K562 (cell line): Measurements from ENCODE around the gene DHCR7. TPM values are rescaled to one million over a fixed set of nuclear protein-coding genes. Genes with fewer than 3 reads are reported as not detected.

Experiments used
- ATAC-seq: fragments of 200-7000 bp; cut with Tn5 transposase; 3 replicates; pipeline ENCODE4 v1.9.1; 2020; ENCODE audit warnings: moderate library complexity
- BruUV-seq: library from RNA; stranded (reverse); fragments of 400-500 nt; replicated peaks from 2 replicates; lab custom pipeline; 2021; lab: Mats Ljungman, UMichigan
- CTCF ChIA-PET: fragments of 300-600 bp; formaldehyde crosslinking; extraction: SDS; loops from one replicate; lab custom pipeline; 2021; ENCODE audit warnings: low intra/inter-chr PET ratio; lab: Yijun Ruan, JAX
- POLR2A ChIA-PET: fragments of 300-600, 350-650 bp; sonication (Branson Sonifier 250); formaldehyde crosslinking; extraction: SDS; loops from one replicate; lab custom pipeline; 2021; ENCODE audit warnings: antibody characterized with exemption, inconsistent platforms; lab: Yijun Ruan, JAX
- DNase-seq, 4 experiments: peaks; one replicate each; pipeline versions ENCODE4 v3.0.0 to v3.0.0-alpha.2; 2011 to 2018; ENCODE audit warnings: low spot score in 3 of 4, mixed read lengths in 3 of 4; ENCODE audit errors: extremely low read depth in 1 of 4
- FAIRE-seq: peaks from 2 replicates; lab custom pipeline; 2011; peaks lifted over from hg19 to GRCh38; lab: Jason Lieb, UNC
- H2AFZ ChIP-seq: 2 replicates; pipeline ENCODE4 v1.6.0; 2011; ENCODE audit warnings: low read depth, low read length, control low read depth, inconsistent platforms
- H3K27ac ChIP-seq: fragments of 200-600 bp; 3 replicates; pipeline ENCODE4 v1.8.0; 2011; ENCODE audit warnings: low read depth, mild to moderate bottlenecking, control low read depth, inconsistent platforms, low read length, moderate library complexity, mixed read lengths; ENCODE audit errors: extremely low read depth
- H3K27me3 ChIP-seq, 2 experiments: fragments of 300-600 bp in 1 of 2; 2 replicates in 1 of 2; 3 replicates in 1 of 2; pipeline versions ENCODE4 v1.6.0 to v1.8.0; 2011; ENCODE audit warnings: inconsistent platforms in 2 of 2, low read length in 2 of 2, mild to moderate bottlenecking in 1 of 2, mixed read lengths in 1 of 2, moderate library complexity in 1 of 2; ENCODE audit not compliant: control insufficient read depth in 2 of 2, insufficient read depth in 2 of 2
- H3K36me3 ChIP-seq: fragments of 300-600 bp; 3 replicates; pipeline ENCODE4 v1.8.0; 2011; ENCODE audit warnings: mild to moderate bottlenecking, low read length, inconsistent platforms; ENCODE audit not compliant: control insufficient read depth, insufficient read depth
- H3K4me1 ChIP-seq, 2 experiments: fragments of 200-600 bp in 1 of 2; replicated peaks in 1 of 2; 2 replicates in 1 of 2; 3 replicates in 1 of 2; pipeline versions ENCODE4 v1.5.1 to v1.8.0; 2011; ENCODE audit warnings: inconsistent platforms in 2 of 2, low read length in 2 of 2, mild to moderate bottlenecking in 1 of 2, mixed read lengths in 1 of 2, moderate library complexity in 1 of 2; ENCODE audit not compliant: control insufficient read depth in 2 of 2, insufficient read depth in 2 of 2
- H3K4me2 ChIP-seq: 2 replicates; pipeline ENCODE4 v1.6.1; 2011; ENCODE audit warnings: low read length, control low read depth, inconsistent platforms, mixed read lengths; ENCODE audit not compliant: insufficient read depth
- H3K4me3 ChIP-seq: fragments of 200-600 bp; sonication (generic), shearing (Covaris generic); 2 replicates; pipeline ENCODE4 v1.5.1; 2016; ENCODE audit warnings: control low read depth, inconsistent platforms
- H3K79me2 ChIP-seq: fragments of 200-600 bp; 3 replicates; pipeline ENCODE4 v1.8.0; 2011; ENCODE audit warnings: low read length, inconsistent platforms; ENCODE audit not compliant: control insufficient read depth, insufficient read depth
- H3K9ac ChIP-seq, 2 experiments: 2 replicates each; pipeline versions ENCODE4 v1.6.0 to v1.6.1; 2011; ENCODE audit warnings: low read depth in 2 of 2, low read length in 2 of 2, control low read depth in 1 of 2, inconsistent platforms in 1 of 2, mild to moderate bottlenecking in 1 of 2, mixed read lengths in 1 of 2; ENCODE audit not compliant: insufficient read depth in 1 of 2
- H3K9me1 ChIP-seq: one replicate; pipeline ENCODE4 v1.6.0; 2011; ENCODE audit warnings: inconsistent platforms, mild to moderate bottlenecking, low read length, moderate library complexity; ENCODE audit not compliant: control insufficient read depth, insufficient read depth
- H3K9me3 ChIP-seq: replicated peaks from 2 replicates; pipeline ENCODE4 v1.5.1; 2011; ENCODE audit warnings: low read depth, low read length, inconsistent platforms; ENCODE audit not compliant: control insufficient read depth, insufficient read depth
- H4K20me1 ChIP-seq: replicated peaks from 2 replicates; pipeline ENCODE4 v1.6.1; 2011; ENCODE audit warnings: low read length, inconsistent platforms, mixed read lengths; ENCODE audit not compliant: control insufficient read depth, insufficient read depth
- CCNT2 ChIP-seq: IDR thresholded peaks from 2 replicates; pipeline ENCODE4 v1.6.1; 2011; ENCODE audit warnings: borderline replicate concordance, low read depth, mild to moderate bottlenecking, moderate library complexity, mixed read lengths, low read length; ENCODE audit not compliant: insufficient read length; ENCODE audit errors: extremely low read depth
- FOXJ2 ChIP-seq: fragments of 200-800 bp; sonication (Bioruptor generic); IDR thresholded peaks from 2 replicates; pipeline ENCODE4 v1.6.1; 2016; ENCODE audit warnings: missing genetic modification characterization, missing compliant biosample characterization
- GTF3C2 ChIP-seq: IDR thresholded peaks from 3 replicates; pipeline ENCODE4 v1.6.1; 2011; ENCODE audit warnings: borderline replicate concordance, mild to moderate bottlenecking, moderate library complexity; ENCODE audit not compliant: insufficient read length; ENCODE audit errors: extremely low read depth
- ZNF583 ChIP-seq: fragments of 250-450 bp; sonication (Bioruptor Pico); IDR thresholded peaks from 2 replicates; pipeline ENCODE4 v1.4.0; 2020
- WGBS: fragments of 100-300 bp; shearing (Covaris generic); methylation state at CpG from one replicate; pipeline ENCODE4 v1.1.6; 2016; ENCODE audit warnings: low coverage, mixed read lengths; ENCODE audit not compliant: insufficient coverage; ENCODE audit errors: missing lambda C conversion rate; 5-methylcytosine and 5-hydroxymethylcytosine counted together
- in situ Hi-C: fragments of 300-500 bp; cut with MboI; formaldehyde crosslinking; loops from 4 replicates; pipeline ENCODE4 v1.15.0; 2018; ENCODE audit warnings: inconsistent platforms, mixed read lengths
- intact Hi-C: fragments of 100-400 bp; cut with micrococcal nuclease; formaldehyde crosslinking; loops from 2 replicates; pipeline ENCODE4 v1.14.2; 2022
- polyA plus RNA-seq, 8 experiments: library from polyadenylated mRNA; depleted of rRNA in 4 of 8; stranded (reverse) in 5 of 8; unstranded in 3 of 8; fragments of >200 nt; fragmentation: Nextera tagmentation in 2 of 8; fragmentation: Illumina TruSeq in 1 of 8; extraction: Ambion mirVana in 2 of 8; extraction: Trizol in 1 of 8; gene quantifications; 2 replicates each; pipeline versions ENCODE4 v1.2.1 to v1.2.3, GENCODE V29; 2011 to 2014; ENCODE audit warnings: inconsistent platforms in 1 of 8, missing spikeins in 1 of 8
- total RNA-seq, 7 experiments: library from RNA; depleted of rRNA in 6 of 7; stranded (reverse); fragments of >200 nt in 6 of 7; fragmentation: Illumina TruSeq in 2 of 7; extraction: Trizol in 2 of 7; gene quantifications; 2 replicates each; pipeline versions ENCODE4 v1.2.1 to v1.2.3, GENCODE V29; 2011 to 2021; ENCODE audit warnings: low replicate concordance in 1 of 7

The DHCR7 gene
- total and polyA plus RNA-seq, 9 of the 15 experiments (the other 6 are each of a cell fraction or from before 2014, with no cell fraction given): 8.4 to 192 (median 82.4) TPM

GRCh38 chr11:71465054-71465453 is 16.9 kb upstream of the DHCR7 start:
- FAIRE-seq (no peak), DNase-seq (no peak)
- Histone ChIP-seq H3K4me3 (no peak overlapping the region), H3K27me3 (no peaks in the 10 kb centered on the region), H3K36me3 (peaks cover 43% of the 10 kb centered on the region; the same call in 2 of the 3 replicates), H3K4me1 (no peaks in the 10 kb centered on the region), H3K9ac (no peak overlapping the region), H3K27ac (no peak overlapping the region), H3K9me3 (no peaks in the 10 kb centered on the region), H4K20me1 (no peaks in the 10 kb centered on the region), H3K79me2 (no peaks in the 10 kb centered on the region), H3K9me1 (no peaks in the 10 kb centered on the region), H2AFZ (no peak overlapping the region)
- intact Hi-C loops: no loop called here
- CTCF ChIA-PET: no interaction called here
- POLR2A ChIA-PET: no interaction called here
- BruUV-seq: no TSS peak
- 98% methylated on average over 4 of the region's 4 CpGs for WGBS
- in situ Hi-C loops: no loop called here
- TF ChIP-seq CCNT2 (no peak), ZNF583 (CRISPR knock-in tag) (no peak), FOXJ2 (tag) (no peak), GTF3C2 (no peak)
- TF ChIP-seq, all 486 proteins: peak for 0
- ATAC-seq: no peak
- H3K4me2 ChIP-seq: no peak overlapping the region
